HG03175 (cell line): ENCODE results near the gene SMIM28.
"Not testable (repeated sequence)": the region's sequence is repeated elsewhere in the genome, so short reads cannot be mapped to it uniquely, and the experiment has no call there.

Experiments used
- ATAC-seq: cut with Tn5 transposase; IDR thresholded peaks from one replicate; pipeline ENCODE4 v1.9.1; 2021; ENCODE audit warnings: mild to moderate bottlenecking, moderate library complexity; ENCODE audit not compliant: unreplicated experiment

The SMIM28 gene

GRCh38 chr6:138377844-138378243, at the start of gene SMIM28:
TSS of gene SMIM28 (plus strand) at chr6:138377905. CDS start at chr6:138378073, 168 bp downstream.
- ATAC-seq = no peak

- no peak for ATAC-seq
Observed at GRCh38 chr6:138328210-138328609, 49.5 kb upstream of the SMIM28 start.

- ATAC-seq = no peak
Observed at GRCh38 chr6:138330763-138331162, 46.9 kb upstream of the SMIM28 start.

- ATAC-seq = no peak
Observed at GRCh38 chr6:138331444-138331843, 46.3 kb upstream of the SMIM28 start.

- no peak for ATAC-seq
Observed at GRCh38 chr6:138331984-138332383, 45.7 kb upstream of the SMIM28 start.

GRCh38 chr6:138334000-138334399, 43.7 kb upstream of the SMIM28 start:
- no peak for ATAC-seq

GRCh38 chr6:138334963-138335362, 42.7 kb upstream of the SMIM28 start:
- ATAC-seq = no peak

GRCh38 chr6:138336221-138336620, 41.5 kb upstream of the SMIM28 start:
- ATAC-seq = no peak

- ATAC-seq = no peak
Observed at GRCh38 chr6:138337076-138337475, 40.6 kb upstream of the SMIM28 start.

- no peak for ATAC-seq
Observed at GRCh38 chr6:138339024-138339423, 38.7 kb upstream of the SMIM28 start.

GRCh38 chr6:138341176-138341575, 36.5 kb upstream of the SMIM28 start:
- no peak for ATAC-seq

GRCh38 chr6:138343112-138343511, 34.6 kb upstream of the SMIM28 start:
- no peak for ATAC-seq

GRCh38 chr6:138345565-138346285, 32.0 kb upstream of the SMIM28 start:
- no peak for ATAC-seq

GRCh38 chr6:138346302-138347195, 31.2 kb upstream of the SMIM28 start:
- no peak for ATAC-seq

- ATAC-seq = no peak
Observed at GRCh38 chr6:138347864-138348263, 29.8 kb upstream of the SMIM28 start.

GRCh38 chr6:138349891-138350290, 27.8 kb upstream of the SMIM28 start:
- ATAC-seq = no peak

GRCh38 chr6:138357928-138358327, 19.8 kb upstream of the SMIM28 start:
- ATAC-seq = no peak

- not testable (repeated sequence) for ATAC-seq
Observed at GRCh38 chr6:138368684-138369083, 9.0 kb upstream of the SMIM28 start.

- ATAC-seq = no peak
Observed at GRCh38 chr6:138370631-138371451, 6.9 kb upstream of the SMIM28 start.

- ATAC-seq = no peak
Observed at GRCh38 chr6:138371452-138371711, 6.3 kb upstream of the SMIM28 start.

GRCh38 chr6:138371720-138372119, 6.0 kb upstream of the SMIM28 start:
- no peak for ATAC-seq
